ENCODE data around the gene SH3PXD2A. TPM values are rescaled to one million over a fixed set of nuclear protein-coding genes. Genes with fewer than 3 reads are reported as not detected.

Gene SH3PXD2A
- total and polyA plus RNA-seq, 2 donors (not counting 1 experiment from before 2014, with no cell fraction given): 3.2 to 33.5 TPM

- Mint-ChIP-seq H3K4me3 (peak overlapping the region; percentile 94), H3K9me3 (ENCODE audit: insufficient read depth) (no peaks in the 10 kb centered on the region), H3K4me1 (peaks cover 53% of the 10 kb centered on the region), H3K27ac (peak overlapping the region; percentile 87), H3K27me3 (no peaks in the 10 kb centered on the region)
- peaks cover 0 to 3% (median 1%) of the 10 kb centered on the region in 4 experiments for H3K27me3 ChIP-seq (replicated peaks in 1 of 4; ENCODE audit: control extremely low read depth in 1 of 4, control insufficient read depth in 3 of 4, insufficient read depth in 4 of 4, low read length in 3 of 4)
- DNase-seq: peak; percentile 87
- H3K4me3 ChIP-seq (ENCODE audit: control extremely low read depth in 1 of 5, extremely low read depth in 1 of 5, insufficient read depth in 1 of 5, low read depth in 2 of 5, low read length in 4 of 5): peak overlapping the region; percentile 13 to 82 (median 73)
- ATAC-seq (ENCODE audit: low read depth): peak; percentile 71
- WGBS (ENCODE audit: insufficient coverage): 4% methylated on average over 20 of the region's 35 CpGs
- no peaks in the 10 kb centered on the region for H3K9me3 ChIP-seq (ENCODE audit: control extremely low read depth in 1 of 3, control insufficient read depth in 2 of 3, insufficient read depth in 1 of 3, low read length in 2 of 3)
- peak overlapping the region; percentile 80 for H3K9ac ChIP-seq (ENCODE audit: low read length)
- no peaks in the 10 kb centered on the region for H3K36me3 ChIP-seq (replicated peaks in 1 of 2; ENCODE audit: control extremely low read depth in 1 of 2, control insufficient read depth in 1 of 2, extremely low read depth in 1 of 2, insufficient read depth in 2 of 2, low read length in 1 of 2)
- TF ChIP-seq, protein P1, sequence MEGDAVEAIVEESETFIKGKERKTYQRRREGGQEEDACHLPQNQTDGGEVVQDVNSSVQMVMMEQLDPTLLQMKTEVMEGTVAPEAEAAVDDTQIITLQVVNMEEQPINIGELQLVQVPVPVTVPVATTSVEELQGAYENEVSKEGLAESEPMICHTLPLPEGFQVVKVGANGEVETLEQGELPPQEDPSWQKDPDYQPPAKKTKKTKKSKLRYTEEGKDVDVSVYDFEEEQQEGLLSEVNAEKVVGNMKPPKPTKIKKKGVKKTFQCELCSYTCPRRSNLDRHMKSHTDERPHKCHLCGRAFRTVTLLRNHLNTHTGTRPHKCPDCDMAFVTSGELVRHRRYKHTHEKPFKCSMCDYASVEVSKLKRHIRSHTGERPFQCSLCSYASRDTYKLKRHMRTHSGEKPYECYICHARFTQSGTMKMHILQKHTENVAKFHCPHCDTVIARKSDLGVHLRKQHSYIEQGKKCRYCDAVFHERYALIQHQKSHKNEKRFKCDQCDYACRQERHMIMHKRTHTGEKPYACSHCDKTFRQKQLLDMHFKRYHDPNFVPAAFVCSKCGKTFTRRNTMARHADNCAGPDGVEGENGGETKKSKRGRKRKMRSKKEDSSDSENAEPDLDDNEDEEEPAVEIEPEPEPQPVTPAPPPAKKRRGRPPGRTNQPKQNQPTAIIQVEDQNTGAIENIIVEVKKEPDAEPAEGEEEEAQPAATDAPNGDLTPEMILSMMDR (IDR thresholded peaks at IDR 0.05): peak; percentile 9
- no peak for TF ChIP-seq EZH2 (IDR thresholded peaks at IDR 0.05; ENCODE audit: borderline replicate concordance, insufficient read depth, low read depth, low read length, poor library complexity, severe bottlenecking)
- no peaks in the 10 kb centered on the region for H3K79me2 ChIP-seq (ENCODE audit: control insufficient read depth, insufficient read depth, low read length)
- H3K4me2 ChIP-seq (replicated peaks; ENCODE audit: low read depth, low read length, poor library complexity, severe bottlenecking): peak overlapping the region; percentile 98
- H3K27ac ChIP-seq (ENCODE audit: low read length in 2 of 2): peak overlapping the region; percentile 66 to 68
- peaks cover 31 to 51% of the 10 kb centered on the region in 2 donors for H3K4me1 ChIP-seq (ENCODE audit: control insufficient read depth in 2 of 2, insufficient read depth in 2 of 2, low read length in 2 of 2)
- no peaks in the 10 kb centered on the region for H4K20me1 ChIP-seq (ENCODE audit: control insufficient read depth, insufficient read depth, low read length, poor library complexity, severe bottlenecking)
- CTCF ChIA-PET: interaction anchor here (1.2 to 1.5 kb wide), 2 partner anchors 10 to 88 kb away, joined by 3 to 4 read pairs; no protein-coding TSS in a partner anchor
- peak overlapping the region; percentile 52 for H2AFZ ChIP-seq (ENCODE audit: insufficient read depth, low read depth, low read length, poor library complexity, severe bottlenecking)
- POLR2A ChIA-PET: interaction anchor here (0.7 kb wide), 1 partner anchor 879 kb away, joined by 6 read pairs; no protein-coding TSS in a partner anchor
- intact Hi-C loops (cut with micrococcal nuclease): loop anchor here (1.0 kb wide), 3 partner anchors 14 to 430 kb away; partner anchors contain the start of gene SFR1
Measured at GRCh38 chr10:103692436-103692951, 162.9 kb downstream of the SH3PXD2A start.
